SK-N-SH (cell line): ENCODE measurements around the gene DSG2. TPM values are rescaled to one million over a fixed set of nuclear protein-coding genes. Genes with fewer than 3 reads are reported as not detected.

Experiments used
- CTCF ChIA-PET: fragments of 300-600, 350-600 bp; formaldehyde crosslinking; extraction: SDS; loops from one replicate; lab custom pipeline; 2021; lab: Yijun Ruan, JAX
- POLR2A ChIA-PET: fragments of 350-600 bp; sonication (Branson Sonifier 250); formaldehyde crosslinking; extraction: SDS; loops from one replicate; lab custom pipeline; 2020; ENCODE audit warnings: antibody characterized with exemption, inconsistent platforms; lab: Yijun Ruan, JAX
- DNase-seq: peaks from one replicate; pipeline ENCODE4 v3.0.0; 2012
- H2AFZ ChIP-seq: fragments of 200-600 bp; sonication (generic); 2 replicates; pipeline ENCODE4 v1.8.1; 2016; ENCODE audit warnings: antibody characterized with exemption, mild to moderate bottlenecking, low read depth
- H3F3A ChIP-seq: fragments of 200-600 bp; sonication (generic); replicated peaks from 2 replicates; pipeline ENCODE3; 2016; ENCODE audit warnings: antibody characterized with exemption, mild to moderate bottlenecking; ENCODE audit not compliant: insufficient read depth
- H3K27ac ChIP-seq, 2 experiments: fragments of 200-500 bp in 1 of 2; fragments of 200-600 bp in 1 of 2; sonication (Bioruptor generic) in 1 of 2; sonication (generic), shearing (Covaris generic) in 1 of 2; 2 replicates each; pipeline versions ENCODE4 v1.5.1 to v1.6.1; 2014 to 2016; ENCODE audit warnings: low read depth in 2 of 2, inconsistent platforms in 1 of 2, low read length in 1 of 2, mild to moderate bottlenecking in 1 of 2, mixed read lengths in 1 of 2
- H3K27me3 ChIP-seq: fragments of 200-600 bp; sonication (generic), shearing (Covaris generic); 2 replicates; pipeline ENCODE4 v1.6.1; 2016; ENCODE audit warnings: mixed run types; ENCODE audit not compliant: insufficient read depth
- H3K36me3 ChIP-seq, 2 experiments: fragments of 200-500 bp in 1 of 2; fragments of 200-600 bp in 1 of 2; sonication (Bioruptor generic) in 1 of 2; sonication (generic) in 1 of 2; replicated peaks in 1 of 2; 2 replicates each; pipeline versions ENCODE3 to v1.5.1; 2014 to 2016; ENCODE audit warnings: low read length in 1 of 2, mild to moderate bottlenecking in 1 of 2; ENCODE audit not compliant: insufficient read depth in 2 of 2, control insufficient read depth in 1 of 2
- H3K4me1 ChIP-seq, 2 experiments: fragments of 200-500 bp in 1 of 2; fragments of 200-600 bp in 1 of 2; sonication (Bioruptor generic) in 1 of 2; sonication (generic), shearing (Covaris generic) in 1 of 2; 2 replicates each; pipeline versions ENCODE4 v1.5.1 to v1.6.1; 2014 to 2016; ENCODE audit warnings: low read depth in 1 of 2, low read length in 1 of 2, mixed run types in 1 of 2; ENCODE audit not compliant: insufficient read depth in 2 of 2, control insufficient read depth in 1 of 2
- H3K4me2 ChIP-seq: fragments of 200-600 bp; sonication (generic), shearing (Covaris generic); 2 replicates; pipeline ENCODE4 v1.6.1; 2017; ENCODE audit warnings: mixed run types
- H3K4me3 ChIP-seq, 2 experiments: fragments of 200-500 bp in 1 of 2; fragments of 200-600 bp in 1 of 2; sonication (Bioruptor generic) in 1 of 2; sonication (generic), shearing (Covaris generic) in 1 of 2; 2 replicates each; pipeline versions ENCODE4 v1.5.1 to v1.8.1; 2014 to 2016; ENCODE audit warnings: low read depth in 2 of 2, inconsistent platforms in 1 of 2, low read length in 1 of 2, mild to moderate bottlenecking in 1 of 2, mixed read lengths in 1 of 2, moderate library complexity in 1 of 2
- H3K79me2 ChIP-seq: fragments of 200-600 bp; sonication (generic); 2 replicates; pipeline ENCODE4 v1.8.1; 2017; ENCODE audit warnings: mild to moderate bottlenecking; ENCODE audit not compliant: insufficient read depth
- H3K9ac ChIP-seq: fragments of 200-600 bp; sonication (generic); 2 replicates; pipeline ENCODE4 v1.6.1; 2017; ENCODE audit warnings: mixed run types
- H3K9me2 ChIP-seq: fragments of 200-600 bp; sonication (generic); 2 replicates; pipeline ENCODE4 v1.6.1; 2017; ENCODE audit warnings: mixed run types
- H3K9me3 ChIP-seq: fragments of 200-600 bp; sonication (generic); 2 replicates; pipeline ENCODE4 v1.6.1; 2017; ENCODE audit warnings: mixed run types, mild to moderate bottlenecking, moderate library complexity
- H4K20me1 ChIP-seq: fragments of 200-600 bp; sonication (generic); 2 replicates; pipeline ENCODE4 v1.6.1; 2017; ENCODE audit warnings: mild to moderate bottlenecking, mixed run types; ENCODE audit not compliant: insufficient read depth
- ELF1 ChIP-seq: IDR thresholded peaks from 2 replicates; pipeline ENCODE4 v1.4.0; 2012
- EP300 ChIP-seq, 2 experiments: IDR thresholded peaks; 2 replicates each; pipeline versions ENCODE4 v1.4.0 to v1.6.1; 2012; ENCODE audit warnings: borderline replicate concordance in 1 of 2, low read depth in 1 of 2, low read length in 1 of 2
- EZH2phosphoT487 ChIP-seq: fragments of 200-600 bp; sonication (generic); IDR thresholded peaks from 2 replicates; pipeline ENCODE4 v1.6.1; 2017; ENCODE audit warnings: low read depth, mixed run types, mild to moderate bottlenecking, antibody characterized with exemption, moderate library complexity, borderline replicate concordance
- FOSL2 ChIP-seq: IDR thresholded peaks from 2 replicates; pipeline ENCODE4 v1.4.0; 2012; ENCODE audit warnings: low read depth, mild to moderate bottlenecking, moderate library complexity, borderline replicate concordance
- FOXJ3 ChIP-seq: sonication (generic); formaldehyde crosslinking; IDR thresholded peaks from 2 replicates; pipeline ENCODE4 v1.5.1; 2020; ENCODE audit warnings: mild to moderate bottlenecking, missing genetic modification reagents
- GABPA ChIP-seq: IDR thresholded peaks from 2 replicates; pipeline ENCODE4 v1.4.0; 2012; ENCODE audit warnings: low read depth, mild to moderate bottlenecking
- GATA2 ChIP-seq: sonication (generic); formaldehyde crosslinking; IDR thresholded peaks from 2 replicates; pipeline ENCODE4 v1.5.0; 2020; ENCODE audit warnings: mild to moderate bottlenecking, missing genetic modification reagents
- MXI1 ChIP-seq: IDR thresholded peaks from 2 replicates; pipeline ENCODE4 v1.6.1; 2012; ENCODE audit warnings: mild to moderate bottlenecking, low read depth, low read length, improper control_type of control experiment
- NRF1 ChIP-seq: IDR thresholded peaks from 2 replicates; pipeline ENCODE4 v1.6.1; 2012; ENCODE audit warnings: low read depth, mild to moderate bottlenecking, low read length
- RCOR1 ChIP-seq: fragments of 150-350 bp; IDR thresholded peaks from 2 replicates; pipeline ENCODE4 v1.6.1; 2017; ENCODE audit warnings: antibody characterized with exemption, low read length
- RFX5 ChIP-seq: IDR thresholded peaks from 2 replicates; pipeline ENCODE4 v1.6.1; 2012; ENCODE audit warnings: mild to moderate bottlenecking, improper control_type of control experiment, low read length
- SIN3A ChIP-seq: IDR thresholded peaks from 2 replicates; pipeline ENCODE4 v1.6.1; 2012; ENCODE audit warnings: low read depth, mild to moderate bottlenecking, low read length, moderate library complexity, borderline replicate concordance
- SMC3 ChIP-seq: IDR thresholded peaks from 2 replicates; pipeline ENCODE4 v1.6.1; 2012; ENCODE audit warnings: low read depth, low read length, improper control_type of control experiment
- TAF1 ChIP-seq: IDR thresholded peaks from 2 replicates; pipeline ENCODE4 v1.6.1; 2012; ENCODE audit warnings: low read depth, mild to moderate bottlenecking, low read length, moderate library complexity, borderline replicate concordance
- TCF12 ChIP-seq: IDR thresholded peaks from 2 replicates; pipeline ENCODE4 v1.4.0; 2012
- TEAD4 ChIP-seq: IDR thresholded peaks from 2 replicates; pipeline ENCODE4 v1.4.0; 2012; ENCODE audit warnings: mild to moderate bottlenecking, borderline replicate concordance; ENCODE audit not compliant: insufficient read depth
- WGBS: methylation state at CpG from one replicate; pipeline ENCODE4 v1.1.6; 2017; ENCODE audit warnings: low lambda C conversion rate; 5-methylcytosine and 5-hydroxymethylcytosine counted together
- polyA plus RNA-seq, 3 experiments: library from polyadenylated mRNA; depleted of rRNA; stranded (reverse); fragments of >200 nt; gene quantifications; 2 replicates each; pipeline ENCODE4 v1.2.3, GENCODE V29; 2012
- TF ChIP-seq, protein P1 (sequence below): fragments of 200-600 bp; sonication (generic); IDR thresholded peaks from 2 replicates; pipeline ENCODE4 v1.6.1; 2017; ENCODE audit warnings: antibody characterized with exemption, mild to moderate bottlenecking, moderate library complexity
- TF ChIP-seq, protein P2 (sequence below): IDR thresholded peaks from 2 replicates; pipeline ENCODE4 v1.6.1; 2012; ENCODE audit warnings: mild to moderate bottlenecking, low read depth, low read length, moderate library complexity
- TF ChIP-seq, protein P3 (sequence below): IDR thresholded peaks from 2 replicates; pipeline ENCODE4; 2012
- TF ChIP-seq, protein P4 (sequence below): IDR thresholded peaks from 2 replicates; pipeline ENCODE4 v1.4.0; 2012; ENCODE audit warnings: low read depth, borderline replicate concordance

The DSG2 gene
- polyA plus RNA-seq, 1 of the 3 experiments (the other 2 are of a cell fraction), result not detected

DNA sequence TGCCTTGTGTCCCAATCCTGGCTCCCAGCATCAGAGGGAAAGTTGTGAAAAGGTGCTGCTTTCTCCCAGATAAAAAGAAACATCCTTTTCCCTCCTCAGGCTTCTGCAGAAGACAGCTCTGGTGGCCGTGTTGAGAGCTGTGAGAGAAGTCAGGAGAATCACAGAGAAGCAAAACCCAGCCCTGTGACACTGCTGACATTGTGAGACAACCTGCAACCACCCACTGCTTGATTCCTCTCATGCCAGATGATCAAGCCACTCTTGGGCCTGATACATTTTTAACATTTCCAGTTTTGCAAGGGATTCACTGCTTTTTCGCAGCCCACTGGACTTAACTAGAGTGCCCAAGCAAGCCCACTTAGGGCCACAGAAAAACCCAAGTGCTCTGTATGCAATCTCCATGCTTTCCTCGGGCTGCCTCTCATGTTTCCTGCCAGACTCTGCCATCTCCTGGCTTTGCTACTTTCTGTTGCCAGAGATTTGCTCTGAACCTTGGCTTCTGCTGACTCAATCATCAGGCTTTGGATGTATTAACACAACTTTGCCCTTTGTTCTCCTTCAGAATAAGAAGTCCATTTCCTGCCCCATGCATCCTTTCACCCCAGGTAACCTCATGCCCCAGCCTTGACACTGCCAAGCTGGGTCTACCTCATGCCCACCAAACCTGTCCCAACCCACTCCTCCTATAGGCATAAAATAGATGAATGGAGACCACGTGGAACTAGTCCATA lies 68.8 kb downstream of the DSG2 start:
- Histone ChIP-seq H4K20me1 (no peaks in the 10 kb centered on the region), H3K9ac (no peak overlapping the region), H3K79me2 (no peaks in the 10 kb centered on the region), H3K4me3 (no peak overlapping the region), H3K27me3 (no peaks in the 10 kb centered on the region; the same call in 1 of the 2 replicates), H3K27ac (no peak overlapping the region), H3K9me2 (no peaks in the 10 kb centered on the region), H3F3A (no peaks in the 10 kb centered on the region), H3K36me3 (no peaks in the 10 kb centered on the region), H3K4me2 (no peak overlapping the region), H3K9me3 (no peaks in the 10 kb centered on the region), H3K4me1 (no peaks in the 10 kb centered on the region), H2AFZ (no peak overlapping the region)
- CTCF ChIA-PET, result interaction anchor here (1.8 to 7.1 kb wide), 3 partner anchors 10 to 157 kb away, joined by 8 to 48 read pairs (median 8); no protein-coding TSS in a partner anchor
- WGBS, result 28% methylated on average over 4 of the region's 4 CpGs
- no peak for DNase-seq
- TF ChIP-seq, protein P1, sequence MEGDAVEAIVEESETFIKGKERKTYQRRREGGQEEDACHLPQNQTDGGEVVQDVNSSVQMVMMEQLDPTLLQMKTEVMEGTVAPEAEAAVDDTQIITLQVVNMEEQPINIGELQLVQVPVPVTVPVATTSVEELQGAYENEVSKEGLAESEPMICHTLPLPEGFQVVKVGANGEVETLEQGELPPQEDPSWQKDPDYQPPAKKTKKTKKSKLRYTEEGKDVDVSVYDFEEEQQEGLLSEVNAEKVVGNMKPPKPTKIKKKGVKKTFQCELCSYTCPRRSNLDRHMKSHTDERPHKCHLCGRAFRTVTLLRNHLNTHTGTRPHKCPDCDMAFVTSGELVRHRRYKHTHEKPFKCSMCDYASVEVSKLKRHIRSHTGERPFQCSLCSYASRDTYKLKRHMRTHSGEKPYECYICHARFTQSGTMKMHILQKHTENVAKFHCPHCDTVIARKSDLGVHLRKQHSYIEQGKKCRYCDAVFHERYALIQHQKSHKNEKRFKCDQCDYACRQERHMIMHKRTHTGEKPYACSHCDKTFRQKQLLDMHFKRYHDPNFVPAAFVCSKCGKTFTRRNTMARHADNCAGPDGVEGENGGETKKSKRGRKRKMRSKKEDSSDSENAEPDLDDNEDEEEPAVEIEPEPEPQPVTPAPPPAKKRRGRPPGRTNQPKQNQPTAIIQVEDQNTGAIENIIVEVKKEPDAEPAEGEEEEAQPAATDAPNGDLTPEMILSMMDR, result no peak
- TF ChIP-seq SIN3A (no peak), ELF1 (no peak), RFX5 (no peak), EZH2phosphoT487 (no peak), RCOR1 (no peak), MXI1 (no peak), SMC3 (no peak), GABPA (no peak), NRF1 (no peak), TCF12 (no peak), FOSL2 (no peak), TAF1 (no peak), EP300 (IDR thresholded peaks at IDR 0.05; ENCODE audit: borderline replicate concordance in 1 of 2, low read depth in 1 of 2, low read length in 1 of 2) (no peak), GATA2 (CRISPR knock-in tag) (no peak), TEAD4 (no peak), FOXJ3 (CRISPR knock-in tag) (no peak)
- TF ChIP-seq, protein P2, sequence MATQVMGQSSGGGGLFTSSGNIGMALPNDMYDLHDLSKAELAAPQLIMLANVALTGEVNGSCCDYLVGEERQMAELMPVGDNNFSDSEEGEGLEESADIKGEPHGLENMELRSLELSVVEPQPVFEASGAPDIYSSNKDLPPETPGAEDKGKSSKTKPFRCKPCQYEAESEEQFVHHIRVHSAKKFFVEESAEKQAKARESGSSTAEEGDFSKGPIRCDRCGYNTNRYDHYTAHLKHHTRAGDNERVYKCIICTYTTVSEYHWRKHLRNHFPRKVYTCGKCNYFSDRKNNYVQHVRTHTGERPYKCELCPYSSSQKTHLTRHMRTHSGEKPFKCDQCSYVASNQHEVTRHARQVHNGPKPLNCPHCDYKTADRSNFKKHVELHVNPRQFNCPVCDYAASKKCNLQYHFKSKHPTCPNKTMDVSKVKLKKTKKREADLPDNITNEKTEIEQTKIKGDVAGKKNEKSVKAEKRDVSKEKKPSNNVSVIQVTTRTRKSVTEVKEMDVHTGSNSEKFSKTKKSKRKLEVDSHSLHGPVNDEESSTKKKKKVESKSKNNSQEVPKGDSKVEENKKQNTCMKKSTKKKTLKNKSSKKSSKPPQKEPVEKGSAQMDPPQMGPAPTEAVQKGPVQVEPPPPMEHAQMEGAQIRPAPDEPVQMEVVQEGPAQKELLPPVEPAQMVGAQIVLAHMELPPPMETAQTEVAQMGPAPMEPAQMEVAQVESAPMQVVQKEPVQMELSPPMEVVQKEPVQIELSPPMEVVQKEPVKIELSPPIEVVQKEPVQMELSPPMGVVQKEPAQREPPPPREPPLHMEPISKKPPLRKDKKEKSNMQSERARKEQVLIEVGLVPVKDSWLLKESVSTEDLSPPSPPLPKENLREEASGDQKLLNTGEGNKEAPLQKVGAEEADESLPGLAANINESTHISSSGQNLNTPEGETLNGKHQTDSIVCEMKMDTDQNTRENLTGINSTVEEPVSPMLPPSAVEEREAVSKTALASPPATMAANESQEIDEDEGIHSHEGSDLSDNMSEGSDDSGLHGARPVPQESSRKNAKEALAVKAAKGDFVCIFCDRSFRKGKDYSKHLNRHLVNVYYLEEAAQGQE, result no peak
- TF ChIP-seq, protein P3, sequence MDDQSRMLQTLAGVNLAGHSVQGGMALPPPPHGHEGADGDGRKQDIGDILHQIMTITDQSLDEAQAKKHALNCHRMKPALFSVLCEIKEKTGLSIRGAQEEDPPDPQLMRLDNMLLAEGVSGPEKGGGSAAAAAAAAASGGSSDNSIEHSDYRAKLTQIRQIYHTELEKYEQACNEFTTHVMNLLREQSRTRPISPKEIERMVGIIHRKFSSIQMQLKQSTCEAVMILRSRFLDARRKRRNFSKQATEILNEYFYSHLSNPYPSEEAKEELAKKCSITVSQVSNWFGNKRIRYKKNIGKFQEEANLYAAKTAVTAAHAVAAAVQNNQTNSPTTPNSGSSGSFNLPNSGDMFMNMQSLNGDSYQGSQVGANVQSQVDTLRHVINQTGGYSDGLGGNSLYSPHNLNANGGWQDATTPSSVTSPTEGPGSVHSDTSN, result no peak
- TF ChIP-seq, protein P4, sequence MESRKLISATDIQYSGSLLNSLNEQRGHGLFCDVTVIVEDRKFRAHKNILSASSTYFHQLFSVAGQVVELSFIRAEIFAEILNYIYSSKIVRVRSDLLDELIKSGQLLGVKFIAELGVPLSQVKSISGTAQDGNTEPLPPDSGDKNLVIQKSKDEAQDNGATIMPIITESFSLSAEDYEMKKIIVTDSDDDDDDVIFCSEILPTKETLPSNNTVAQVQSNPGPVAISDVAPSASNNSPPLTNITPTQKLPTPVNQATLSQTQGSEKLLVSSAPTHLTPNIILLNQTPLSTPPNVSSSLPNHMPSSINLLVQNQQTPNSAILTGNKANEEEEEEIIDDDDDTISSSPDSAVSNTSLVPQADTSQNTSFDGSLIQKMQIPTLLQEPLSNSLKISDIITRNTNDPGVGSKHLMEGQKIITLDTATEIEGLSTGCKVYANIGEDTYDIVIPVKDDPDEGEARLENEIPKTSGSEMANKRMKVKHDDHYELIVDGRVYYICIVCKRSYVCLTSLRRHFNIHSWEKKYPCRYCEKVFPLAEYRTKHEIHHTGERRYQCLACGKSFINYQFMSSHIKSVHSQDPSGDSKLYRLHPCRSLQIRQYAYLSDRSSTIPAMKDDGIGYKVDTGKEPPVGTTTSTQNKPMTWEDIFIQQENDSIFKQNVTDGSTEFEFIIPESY, result no peak
- POLR2A ChIA-PET, result no interaction called here
